ENCODE measurements around the gene CCNI.
A peak's percentile ranks its signal among the peaks of the same experiment; 100 is the strongest.

DNA sequence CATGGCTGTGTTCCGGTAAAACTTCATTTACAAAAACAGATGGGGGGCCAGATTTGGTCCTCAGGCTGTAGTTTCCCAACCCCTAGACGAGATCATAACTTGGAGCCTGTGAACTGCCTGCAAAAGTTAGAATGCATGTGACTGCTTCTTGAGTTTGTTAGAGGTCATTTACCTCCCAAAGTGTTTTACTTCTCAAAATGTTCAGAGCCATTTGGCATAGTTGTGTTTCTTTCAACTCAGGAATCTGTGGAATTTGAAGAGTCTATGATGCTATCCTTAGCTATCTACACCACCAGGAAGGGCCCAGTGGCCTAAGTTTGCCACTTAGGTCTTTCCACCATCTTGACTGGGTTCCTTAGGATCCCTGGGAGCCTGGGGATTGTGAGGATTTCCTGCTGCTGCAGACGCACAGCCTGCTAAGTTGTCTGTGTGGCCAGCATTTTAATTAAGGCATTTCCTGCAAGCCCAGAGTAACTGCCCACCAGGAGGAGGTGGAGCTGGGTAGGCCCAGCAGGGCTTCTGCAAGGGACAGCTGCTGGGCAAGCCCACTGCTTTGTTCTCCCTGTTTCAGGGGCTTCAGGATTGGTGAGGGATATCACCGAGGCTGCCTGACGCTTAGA lies 53.1 kb downstream of the CCNI start:
- TF ChIP-seq ZNF70 (CRISPR knock-in tag; IDR thresholded peaks at IDR 0.05), result no peak
- TF ChIP-seq, protein P1, sequence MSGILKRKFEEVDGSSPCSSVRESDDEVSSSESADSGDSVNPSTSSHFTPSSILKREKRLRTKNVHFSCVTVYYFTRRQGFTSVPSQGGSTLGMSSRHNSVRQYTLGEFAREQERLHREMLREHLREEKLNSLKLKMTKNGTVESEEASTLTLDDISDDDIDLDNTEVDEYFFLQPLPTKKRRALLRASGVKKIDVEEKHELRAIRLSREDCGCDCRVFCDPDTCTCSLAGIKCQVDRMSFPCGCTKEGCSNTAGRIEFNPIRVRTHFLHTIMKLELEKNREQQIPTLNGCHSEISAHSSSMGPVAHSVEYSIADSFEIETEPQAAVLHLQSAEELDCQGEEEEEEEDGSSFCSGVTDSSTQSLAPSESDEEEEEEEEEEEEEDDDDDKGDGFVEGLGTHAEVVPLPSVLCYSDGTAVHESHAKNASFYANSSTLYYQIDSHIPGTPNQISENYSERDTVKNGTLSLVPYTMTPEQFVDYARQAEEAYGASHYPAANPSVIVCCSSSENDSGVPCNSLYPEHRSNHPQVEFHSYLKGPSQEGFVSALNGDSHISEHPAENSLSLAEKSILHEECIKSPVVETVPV (CRISPR knock-in tag; IDR thresholded peaks at IDR 0.05), result no peak
- no peak for TF ChIP-seq RARB (CRISPR knock-in tag; IDR thresholded peaks at IDR 0.05)
- TF ChIP-seq, protein P2, sequence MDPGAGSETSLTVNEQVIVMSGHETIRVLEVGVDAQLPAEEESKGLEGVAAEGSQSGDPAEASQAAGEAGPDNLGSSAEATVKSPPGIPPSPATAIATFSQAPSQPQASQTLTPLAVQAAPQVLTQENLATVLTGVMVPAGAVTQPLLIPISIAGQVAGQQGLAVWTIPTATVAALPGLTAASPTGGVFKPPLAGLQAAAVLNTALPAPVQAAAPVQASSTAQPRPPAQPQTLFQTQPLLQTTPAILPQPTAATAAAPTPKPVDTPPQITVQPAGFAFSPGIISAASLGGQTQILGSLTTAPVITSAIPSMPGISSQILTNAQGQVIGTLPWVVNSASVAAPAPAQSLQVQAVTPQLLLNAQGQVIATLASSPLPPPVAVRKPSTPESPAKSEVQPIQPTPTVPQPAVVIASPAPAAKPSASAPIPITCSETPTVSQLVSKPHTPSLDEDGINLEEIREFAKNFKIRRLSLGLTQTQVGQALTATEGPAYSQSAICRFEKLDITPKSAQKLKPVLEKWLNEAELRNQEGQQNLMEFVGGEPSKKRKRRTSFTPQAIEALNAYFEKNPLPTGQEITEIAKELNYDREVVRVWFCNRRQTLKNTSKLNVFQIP (CRISPR knock-in tag; IDR thresholded peaks at IDR 0.05; ENCODE audit: borderline replicate concordance, low read depth), result no peak
- TF ChIP-seq ZFP3 (CRISPR knock-in tag; IDR thresholded peaks at IDR 0.05), result no peak
- TF ChIP-seq SNAI2 (CRISPR knock-in tag; IDR thresholded peaks at IDR 0.05), result no peak
- TF ChIP-seq, protein P3, sequence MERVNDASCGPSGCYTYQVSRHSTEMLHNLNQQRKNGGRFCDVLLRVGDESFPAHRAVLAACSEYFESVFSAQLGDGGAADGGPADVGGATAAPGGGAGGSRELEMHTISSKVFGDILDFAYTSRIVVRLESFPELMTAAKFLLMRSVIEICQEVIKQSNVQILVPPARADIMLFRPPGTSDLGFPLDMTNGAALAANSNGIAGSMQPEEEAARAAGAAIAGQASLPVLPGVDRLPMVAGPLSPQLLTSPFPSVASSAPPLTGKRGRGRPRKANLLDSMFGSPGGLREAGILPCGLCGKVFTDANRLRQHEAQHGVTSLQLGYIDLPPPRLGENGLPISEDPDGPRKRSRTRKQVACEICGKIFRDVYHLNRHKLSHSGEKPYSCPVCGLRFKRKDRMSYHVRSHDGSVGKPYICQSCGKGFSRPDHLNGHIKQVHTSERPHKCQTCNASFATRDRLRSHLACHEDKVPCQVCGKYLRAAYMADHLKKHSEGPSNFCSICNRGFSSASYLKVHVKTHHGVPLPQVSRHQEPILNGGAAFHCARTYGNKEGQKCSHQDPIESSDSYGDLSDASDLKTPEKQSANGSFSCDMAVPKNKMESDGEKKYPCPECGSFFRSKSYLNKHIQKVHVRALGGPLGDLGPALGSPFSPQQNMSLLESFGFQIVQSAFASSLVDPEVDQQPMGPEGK (CRISPR knock-in tag; IDR thresholded peaks at IDR 0.05; ENCODE audit: borderline replicate concordance), result no peak
- TF ChIP-seq ARNTL (CRISPR knock-in tag; IDR thresholded peaks at IDR 0.05; ENCODE audit: borderline replicate concordance, low read depth), result no peak
- peak; percentile 47; the same call in 1 of the 2 replicates for TF ChIP-seq ISL1 (CRISPR knock-in tag; IDR thresholded peaks at IDR 0.05)
- TF ChIP-seq ZC3H10 (CRISPR knock-in tag; IDR thresholded peaks at IDR 0.05), result no peak
- no peak for TF ChIP-seq PPARA (CRISPR knock-in tag; IDR thresholded peaks at IDR 0.05; ENCODE audit: borderline replicate concordance)

Measured in SK-N-SH treated with all-trans-retinoic acid at 6 μM for 48 hours (cell line).